ENCODE measurements around the gene PARD3B. TPM values are rescaled to one million over a fixed set of nuclear protein-coding genes. Genes with fewer than 3 reads are reported as not detected.
A peak's percentile ranks its signal among the peaks of the same experiment; 100 is the strongest.

The PARD3B gene
- total and polyA plus RNA-seq, 2 of the 13 experiments (the other 11 are each of a cell fraction or from before 2014, with no cell fraction given): 0.71 to 2.3 TPM

DNA sequence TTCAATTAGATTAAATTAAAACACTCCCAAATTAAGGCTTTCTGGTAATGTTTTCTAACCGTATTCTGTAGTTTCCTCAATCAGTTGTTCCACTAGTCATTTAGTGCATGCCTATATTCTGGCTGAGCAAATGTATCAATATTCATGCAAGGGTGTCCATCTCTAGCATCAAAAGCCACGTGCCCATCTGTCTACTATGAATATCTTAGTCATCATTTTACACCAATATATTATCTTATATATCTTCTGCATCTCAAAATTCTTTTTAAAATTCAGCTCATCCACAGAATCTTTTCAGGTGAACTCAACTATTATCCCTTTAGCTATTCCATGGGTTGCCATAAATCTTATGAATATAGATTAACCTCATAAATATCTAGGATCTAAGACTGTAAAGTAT lies 488.2 kb downstream of the PARD3B start:
- ATAC-seq (no peak), FAIRE-seq (no peak), DNase-seq (ENCODE audit: low spot score) (no peak)
- Histone ChIP-seq H3K4me1 (ENCODE audit: insufficient read depth, low read length) (peaks cover 20% of the 10 kb centered on the region), H2AFZ (ENCODE audit: low read length) (no peak overlapping the region), H3K9me3 (ENCODE audit: low read length) (peaks cover 39% of the 10 kb centered on the region), H3K4me2 (ENCODE audit: low read depth, low read length) (no peak overlapping the region), H4K20me1 (ENCODE audit: insufficient read depth, low read length) (no peaks in the 10 kb centered on the region), H3K36me3 (replicated peaks in 1 of 2; ENCODE audit: control insufficient read depth in 1 of 2, insufficient read depth in 2 of 2, low read length in 2 of 2) (no peaks in the 10 kb centered on the region), H3K4me3 (replicated peaks in 1 of 3; ENCODE audit: insufficient read depth in 1 of 3, low read depth in 2 of 3, low read length in 3 of 3) (no peak overlapping the region), H3K9ac (ENCODE audit: insufficient read depth, low read depth, low read length) (no peak overlapping the region), H3K27ac (ENCODE audit: extremely low read length, insufficient read depth, low read length) (no peak overlapping the region), H3K79me2 (ENCODE audit: insufficient read depth, low read length) (no peaks in the 10 kb centered on the region), H3K27me3 (ENCODE audit: control insufficient read depth in 1 of 2, insufficient read depth in 2 of 2, low read length in 2 of 2) (no peaks in the 10 kb centered on the region)
- intact Hi-C loops (cut with micrococcal nuclease; ENCODE audit: unreplicated experiment) (no loop called here), in situ Hi-C loops (cut with HindIII; ENCODE audit: extremely low pct_ligation_motif_present, low pct_unique_long_range_greater_than_20kb) (no loop called here)
- CTCF ChIA-PET (ENCODE audit: low intra/inter-chr PET ratio, low total read pairs): no interaction called here
- 46% methylated on average over 2 of the region's 2 CpGs for WGBS (ENCODE audit: low lambda C conversion rate)
- no TSS peak for BruUV-seq (replicated peaks)
- POLR2A ChIA-PET: no interaction called here
- TF ChIP-seq ZSCAN5A (CRISPR knock-in tag; IDR thresholded peaks at IDR 0.05; ENCODE audit: borderline replicate concordance) (no peak), ZNF33A (CRISPR knock-in tag; IDR thresholded peaks at IDR 0.05; ENCODE audit: borderline replicate concordance) (no peak), MAFK (conservative IDR thresholded peaks at IDR 0.05 in 1 of 2, IDR thresholded peaks at IDR 0.05 in 1 of 2; ENCODE audit: low read length in 2 of 2) (peak; percentile 30 to 59; a peak in 3 of 4 replicates), ZNF354B (CRISPR knock-in tag; IDR thresholded peaks at IDR 0.05) (no peak), MAFF (IDR thresholded peaks at IDR 0.05; ENCODE audit: low read depth, low read length) (peak; percentile 64), ZNF878 (CRISPR knock-in tag; IDR thresholded peaks at IDR 0.05) (no peak), ZNF367 (CRISPR knock-in tag; IDR thresholded peaks at IDR 0.05; ENCODE audit: borderline replicate concordance) (no peak), ZNF546 (CRISPR knock-in tag; conservative IDR thresholded peaks at IDR 0.05) (no peak), KDM1A (CRISPR knock-in tag; IDR thresholded peaks at IDR 0.05) (no peak), FOXM1 (CRISPR knock-in tag; IDR thresholded peaks at IDR 0.05) (no peak), NKX3-1 (CRISPR knock-in tag; IDR thresholded peaks at IDR 0.05) (no peak), PCBP1 (IDR thresholded peaks at IDR 0.05; ENCODE audit: borderline replicate concordance, low read depth, low read length) (no peak), SMARCC2 (IDR thresholded peaks at IDR 0.05) (no peak)
- TF ChIP-seq, protein P1, sequence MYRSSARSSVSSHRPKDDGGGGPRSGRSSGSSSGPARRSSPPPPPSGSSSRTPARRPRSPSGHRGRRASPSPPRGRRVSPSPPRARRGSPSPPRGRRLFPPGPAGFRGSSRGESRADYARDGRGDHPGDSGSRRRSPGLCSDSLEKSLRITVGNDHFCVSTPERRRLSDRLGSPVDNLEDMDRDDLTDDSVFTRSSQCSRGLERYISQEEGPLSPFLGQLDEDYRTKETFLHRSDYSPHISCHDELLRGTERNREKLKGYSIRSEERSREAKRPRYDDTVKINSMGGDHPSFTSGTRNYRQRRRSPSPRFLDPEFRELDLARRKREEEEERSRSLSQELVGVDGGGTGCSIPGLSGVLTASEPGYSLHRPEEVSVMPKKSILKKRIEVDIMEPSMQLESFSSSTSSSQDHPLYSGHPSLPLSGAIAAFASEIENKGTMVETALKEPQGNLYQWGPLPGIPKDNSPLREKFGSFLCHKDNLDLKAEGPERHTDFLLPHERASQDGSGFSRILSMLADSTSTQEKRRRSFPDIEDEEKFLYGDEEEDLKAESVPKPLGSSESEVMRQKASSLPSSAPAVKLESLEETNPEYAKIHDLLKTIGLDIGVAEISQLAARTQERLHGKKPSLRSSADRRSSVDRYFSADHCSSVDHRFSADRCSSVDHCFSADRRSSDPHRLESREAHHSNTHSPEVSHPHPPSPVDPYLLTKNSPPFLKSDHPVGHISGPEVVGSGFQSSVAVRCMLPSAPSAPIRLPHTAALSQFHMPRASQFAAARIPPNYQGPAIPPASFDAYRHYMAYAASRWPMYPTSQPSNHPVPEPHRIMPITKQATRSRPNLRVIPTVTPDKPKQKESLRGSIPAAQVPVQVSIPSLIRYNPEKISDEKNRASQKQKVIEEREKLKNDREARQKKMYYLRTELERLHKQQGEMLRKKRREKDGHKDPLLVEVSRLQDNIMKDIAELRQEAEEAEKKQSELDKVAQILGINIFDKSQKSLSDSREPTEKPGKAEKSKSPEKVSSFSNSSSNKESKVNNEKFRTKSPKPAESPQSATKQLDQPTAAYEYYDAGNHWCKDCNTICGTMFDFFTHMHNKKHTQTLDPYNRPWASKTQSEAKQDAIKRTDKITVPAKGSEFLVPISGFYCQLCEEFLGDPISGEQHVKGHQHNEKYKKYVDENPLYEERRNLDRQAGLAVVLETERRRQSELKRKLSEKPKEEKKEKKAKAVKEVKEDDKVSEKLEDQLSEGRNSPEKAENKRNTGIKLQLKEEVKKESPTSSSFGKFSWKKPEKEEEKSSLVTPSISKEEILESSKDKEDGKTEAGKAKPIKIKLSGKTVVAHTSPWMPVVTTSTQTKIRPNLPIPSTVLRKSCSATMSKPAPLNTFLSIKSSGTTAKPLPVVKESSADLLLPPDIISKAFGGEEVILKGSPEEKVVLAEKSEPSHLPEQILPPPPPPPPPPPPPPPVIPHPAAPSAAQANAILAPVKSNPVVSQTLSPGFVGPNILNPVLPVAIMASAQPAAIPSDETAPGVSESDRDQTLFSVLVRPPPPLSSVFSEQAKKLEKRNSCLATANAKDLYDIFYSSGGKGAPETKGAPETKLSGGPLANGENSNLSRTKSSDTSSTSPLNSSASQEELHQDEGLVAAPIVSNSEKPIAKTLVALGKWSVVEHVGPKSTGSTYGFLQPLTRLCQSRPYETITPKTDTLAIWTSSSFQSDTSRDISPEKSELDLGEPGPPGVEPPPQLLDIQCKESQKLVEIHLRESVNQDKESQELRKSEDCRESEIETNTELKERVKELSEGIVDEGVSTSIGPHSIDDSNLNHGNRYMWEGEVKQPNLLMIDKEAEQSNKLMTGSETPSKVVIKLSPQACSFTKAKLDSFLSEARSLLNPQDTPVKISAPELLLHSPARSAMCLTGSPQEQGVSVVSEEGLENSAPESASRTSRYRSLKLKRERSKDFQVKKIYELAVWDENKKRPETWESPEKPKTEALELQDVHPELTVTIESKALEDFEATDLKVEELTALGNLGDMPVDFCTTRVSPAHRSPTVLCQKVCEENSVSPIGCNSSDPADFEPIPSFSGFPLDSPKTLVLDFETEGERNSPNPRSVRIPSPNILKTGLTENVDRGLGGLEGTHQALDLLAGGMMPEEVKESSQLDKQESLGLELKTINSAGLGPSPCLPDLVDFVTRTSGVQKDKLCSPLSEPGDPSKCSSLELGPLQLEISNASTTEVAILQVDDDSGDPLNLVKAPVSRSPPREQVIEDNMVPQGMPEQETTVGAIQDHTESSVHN (CRISPR knock-in tag; IDR thresholded peaks at IDR 0.05): no peak
- TF ChIP-seq, protein P2, sequence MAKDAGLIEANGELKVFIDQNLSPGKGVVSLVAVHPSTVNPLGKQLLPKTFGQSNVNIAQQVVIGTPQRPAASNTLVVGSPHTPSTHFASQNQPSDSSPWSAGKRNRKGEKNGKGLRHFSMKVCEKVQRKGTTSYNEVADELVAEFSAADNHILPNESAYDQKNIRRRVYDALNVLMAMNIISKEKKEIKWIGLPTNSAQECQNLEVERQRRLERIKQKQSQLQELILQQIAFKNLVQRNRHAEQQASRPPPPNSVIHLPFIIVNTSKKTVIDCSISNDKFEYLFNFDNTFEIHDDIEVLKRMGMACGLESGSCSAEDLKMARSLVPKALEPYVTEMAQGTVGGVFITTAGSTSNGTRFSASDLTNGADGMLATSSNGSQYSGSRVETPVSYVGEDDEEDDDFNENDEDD (CRISPR knock-in tag; IDR thresholded peaks at IDR 0.05; ENCODE audit: borderline replicate concordance): no peak

Data from HepG2 (cell line).